Measurements from ENCODE around the gene DIABLO.

- TF ChIP-seq, protein P1, sequence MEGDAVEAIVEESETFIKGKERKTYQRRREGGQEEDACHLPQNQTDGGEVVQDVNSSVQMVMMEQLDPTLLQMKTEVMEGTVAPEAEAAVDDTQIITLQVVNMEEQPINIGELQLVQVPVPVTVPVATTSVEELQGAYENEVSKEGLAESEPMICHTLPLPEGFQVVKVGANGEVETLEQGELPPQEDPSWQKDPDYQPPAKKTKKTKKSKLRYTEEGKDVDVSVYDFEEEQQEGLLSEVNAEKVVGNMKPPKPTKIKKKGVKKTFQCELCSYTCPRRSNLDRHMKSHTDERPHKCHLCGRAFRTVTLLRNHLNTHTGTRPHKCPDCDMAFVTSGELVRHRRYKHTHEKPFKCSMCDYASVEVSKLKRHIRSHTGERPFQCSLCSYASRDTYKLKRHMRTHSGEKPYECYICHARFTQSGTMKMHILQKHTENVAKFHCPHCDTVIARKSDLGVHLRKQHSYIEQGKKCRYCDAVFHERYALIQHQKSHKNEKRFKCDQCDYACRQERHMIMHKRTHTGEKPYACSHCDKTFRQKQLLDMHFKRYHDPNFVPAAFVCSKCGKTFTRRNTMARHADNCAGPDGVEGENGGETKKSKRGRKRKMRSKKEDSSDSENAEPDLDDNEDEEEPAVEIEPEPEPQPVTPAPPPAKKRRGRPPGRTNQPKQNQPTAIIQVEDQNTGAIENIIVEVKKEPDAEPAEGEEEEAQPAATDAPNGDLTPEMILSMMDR (conservative IDR thresholded peaks at IDR 0.05; ENCODE audit: low read depth, low read length), result no peak
- no peak for TF ChIP-seq EZH2 (IDR thresholded peaks at IDR 0.05; ENCODE audit: borderline replicate concordance, low read depth, low read length, poor library complexity, severe bottlenecking)
These were observed 13.0 kb upstream of the DIABLO start for GRCh38 chr12:122238861-122239260.
